Esophagus squamous epithelium (tissue), 4 donors: ENCODE measurements around the gene C1QTNF8.

Experiments
- POLR2A ChIP-seq, 4 donors: fragments of 450-650 bp; IDR thresholded peaks; one replicate each; pipeline ENCODE4 v1.6.1; 2017; ENCODE audit warnings: antibody characterized with exemption in 4 of 4, mild to moderate bottlenecking in 4 of 4, moderate library complexity in 3 of 4
- TF ChIP-seq, protein P1 (sequence below), 6 experiments: fragments of 450-650 bp in 4 of 6; fragments of 200-600 bp in 2 of 6; sonication (generic) in 2 of 6; IDR thresholded peaks; one replicate each; pipeline ENCODE4 v1.5.1; 2016 to 2019; ENCODE audit warnings: antibody characterized with exemption in 6 of 6, mild to moderate bottlenecking in 4 of 6, moderate library complexity in 4 of 6

DNA sequence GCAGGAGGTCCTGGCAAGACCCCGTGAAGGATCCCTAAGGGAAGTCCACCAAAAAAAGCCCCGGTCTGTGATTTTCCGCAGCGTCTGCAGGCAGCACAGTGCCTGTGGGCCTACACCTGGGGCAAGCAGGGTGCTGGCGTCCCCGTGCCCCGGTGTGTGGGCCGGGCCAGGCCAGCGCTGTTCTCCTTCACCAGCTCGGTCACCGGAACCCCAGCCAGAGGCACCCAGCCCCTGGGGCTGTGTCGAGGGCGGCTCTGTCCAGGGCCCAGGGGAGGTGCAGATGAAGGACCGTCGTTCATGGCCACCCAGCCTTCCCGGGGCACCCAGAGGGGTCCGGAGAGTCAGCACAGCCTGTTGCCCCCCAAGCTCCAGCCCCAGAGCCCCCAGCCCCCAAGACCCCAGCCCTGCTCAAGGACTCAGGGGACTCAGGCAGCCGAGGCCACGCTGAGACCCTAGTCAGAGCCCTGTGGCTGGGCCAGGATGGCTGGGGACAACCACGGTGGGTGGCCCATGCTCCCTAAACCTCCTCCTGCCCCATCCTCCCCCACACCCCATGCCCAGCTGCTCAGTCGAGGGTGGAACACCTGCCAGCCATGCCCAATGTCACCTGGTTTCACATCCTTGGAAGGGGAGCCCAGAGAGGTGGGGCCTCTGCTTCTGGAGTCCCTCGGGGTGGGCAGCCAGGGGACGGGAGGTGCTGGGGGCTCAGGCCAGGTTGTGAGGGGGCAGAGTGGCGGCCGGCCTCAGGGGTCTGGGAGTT lies 5.7 kb upstream of the C1QTNF8 start:
- TF ChIP-seq POLR2A (IDR thresholded peaks at IDR 0.05), result no peak
- TF ChIP-seq, protein P1, sequence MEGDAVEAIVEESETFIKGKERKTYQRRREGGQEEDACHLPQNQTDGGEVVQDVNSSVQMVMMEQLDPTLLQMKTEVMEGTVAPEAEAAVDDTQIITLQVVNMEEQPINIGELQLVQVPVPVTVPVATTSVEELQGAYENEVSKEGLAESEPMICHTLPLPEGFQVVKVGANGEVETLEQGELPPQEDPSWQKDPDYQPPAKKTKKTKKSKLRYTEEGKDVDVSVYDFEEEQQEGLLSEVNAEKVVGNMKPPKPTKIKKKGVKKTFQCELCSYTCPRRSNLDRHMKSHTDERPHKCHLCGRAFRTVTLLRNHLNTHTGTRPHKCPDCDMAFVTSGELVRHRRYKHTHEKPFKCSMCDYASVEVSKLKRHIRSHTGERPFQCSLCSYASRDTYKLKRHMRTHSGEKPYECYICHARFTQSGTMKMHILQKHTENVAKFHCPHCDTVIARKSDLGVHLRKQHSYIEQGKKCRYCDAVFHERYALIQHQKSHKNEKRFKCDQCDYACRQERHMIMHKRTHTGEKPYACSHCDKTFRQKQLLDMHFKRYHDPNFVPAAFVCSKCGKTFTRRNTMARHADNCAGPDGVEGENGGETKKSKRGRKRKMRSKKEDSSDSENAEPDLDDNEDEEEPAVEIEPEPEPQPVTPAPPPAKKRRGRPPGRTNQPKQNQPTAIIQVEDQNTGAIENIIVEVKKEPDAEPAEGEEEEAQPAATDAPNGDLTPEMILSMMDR (IDR thresholded peaks at IDR 0.05), result no peak
